Keratinocyte (primary cell): ENCODE results near the gene KIAA1755. TPM values are rescaled to one million over a fixed set of nuclear protein-coding genes. Genes with fewer than 3 reads are reported as not detected.

Experiments
- DNase-seq: peaks from one replicate; pipeline ENCODE4 v3.0.0-alpha.2; 2011; ENCODE audit warnings: low read depth, missing footprints, low spot score
- FAIRE-seq: peaks from 2 replicates; lab custom pipeline; 2011; peaks lifted over from hg19 to GRCh38; lab: Jason Lieb, UNC
- H2AFZ ChIP-seq: 2 replicates; pipeline ENCODE4 v1.6.0; 2012; ENCODE audit warnings: low read length, control low read depth, inconsistent platforms; ENCODE audit not compliant: control insufficient read depth
- H3K27ac ChIP-seq: 2 replicates; pipeline ENCODE4 v1.5.1; 2011; ENCODE audit warnings: low read length; ENCODE audit not compliant: control insufficient read depth, insufficient read depth
- H3K27me3 ChIP-seq: 3 replicates; pipeline ENCODE4 v1.6.0; 2011; ENCODE audit warnings: low read length; ENCODE audit not compliant: control insufficient read depth, insufficient read depth; ENCODE audit errors: extremely low read depth
- H3K36me3 ChIP-seq, 2 experiments: 2 replicates in 1 of 2; 3 replicates in 1 of 2; pipeline ENCODE4 v1.5.1; 2011; ENCODE audit warnings: low read length in 2 of 2, mild to moderate bottlenecking in 1 of 2; ENCODE audit not compliant: control insufficient read depth in 2 of 2, insufficient read depth in 2 of 2; ENCODE audit errors: extremely low read depth in 1 of 2
- H3K4me1 ChIP-seq: 3 replicates; pipeline ENCODE4 v1.5.1; 2011; ENCODE audit warnings: low read length; ENCODE audit not compliant: control insufficient read depth, insufficient read depth; ENCODE audit errors: extremely low read depth
- H3K4me2 ChIP-seq: 3 replicates; pipeline ENCODE4 v1.6.0; 2011; ENCODE audit warnings: low read depth, low read length; ENCODE audit not compliant: control insufficient read depth, insufficient read depth; ENCODE audit errors: extremely low read depth
- H3K4me3 ChIP-seq, 3 experiments: fragments of 200-600 bp in 1 of 3; sonication (generic) in 1 of 3; 2 replicates in 2 of 3; 3 replicates in 1 of 3; pipeline ENCODE4 v1.5.1; 2011 to 2016; ENCODE audit warnings: low read length in 3 of 3, mild to moderate bottlenecking in 3 of 3, control low read depth in 2 of 3, inconsistent platforms in 1 of 3, low read depth in 1 of 3, mixed read lengths in 1 of 3, mixed run types in 1 of 3, moderate library complexity in 1 of 3; ENCODE audit not compliant: control insufficient read depth in 2 of 3, insufficient read depth in 2 of 3; ENCODE audit errors: extremely low read depth in 1 of 3
- H3K79me2 ChIP-seq: 2 replicates; pipeline ENCODE4 v1.6.0; 2012; ENCODE audit warnings: low read length; ENCODE audit not compliant: control insufficient read depth, insufficient read depth
- H3K9ac ChIP-seq: 3 replicates; pipeline ENCODE4 v1.6.0; 2011; ENCODE audit warnings: low read length; ENCODE audit not compliant: control insufficient read depth, insufficient read depth; ENCODE audit errors: extremely low read depth
- H3K9me1 ChIP-seq: 3 replicates; pipeline ENCODE4 v1.6.0; 2011; ENCODE audit warnings: low read length; ENCODE audit not compliant: control insufficient read depth, insufficient read depth; ENCODE audit errors: extremely low read depth
- H3K9me3 ChIP-seq: 2 replicates; pipeline ENCODE4 v1.5.1; 2012; ENCODE audit warnings: low read depth, low read length; ENCODE audit not compliant: control insufficient read depth
- H4K20me1 ChIP-seq: 3 replicates; pipeline ENCODE4 v1.6.0; 2011; ENCODE audit warnings: low read length; ENCODE audit not compliant: control insufficient read depth, insufficient read depth; ENCODE audit errors: extremely low read depth
- CTCF ChIP-seq, 3 experiments: IDR thresholded peaks in 1 of 3; conservative IDR thresholded peaks in 1 of 3; optimal IDR thresholded peaks in 1 of 3; 2 replicates in 2 of 3; 3 replicates in 1 of 3; pipeline versions ENCODE3 to v1.5.1; 2011; ENCODE audit warnings: low read length in 3 of 3, mild to moderate bottlenecking in 3 of 3, moderate library complexity in 2 of 3, control low read depth in 1 of 3, inconsistent platforms in 1 of 3; ENCODE audit not compliant: insufficient read depth in 2 of 3; ENCODE audit errors: extremely low read depth in 1 of 3
- EZH2 ChIP-seq: IDR thresholded peaks from one replicate; pipeline ENCODE4 v1.6.1; 2012; ENCODE audit warnings: inconsistent platforms, mild to moderate bottlenecking, low read length, moderate library complexity
- dilution Hi-C: fragments of 300-500 bp; cut with MboI; formaldehyde crosslinking; loops from one replicate; pipeline ENCODE4 v1.7.0; 2020; ENCODE audit warnings: low sequenced_read_pairs; ENCODE audit not compliant: extremely low pct_ligation_motif_present
- polyA plus RNA-seq, 5 experiments: library from polyadenylated mRNA; depleted of rRNA in 3 of 5; stranded (reverse) in 3 of 5; stranded (forward) in 1 of 5; unstranded in 1 of 5; fragments of >200 nt; gene quantifications; 1 replicate in 1 of 5; 2 replicates in 3 of 5; 3 replicates in 1 of 5; pipeline versions ENCODE4 v1.2.1 to v1.2.3, GENCODE V29; 2011 to 2012; ENCODE audit warnings: missing spikeins in 2 of 5, low read depth in 1 of 5, low replicate concordance in 1 of 5

KIAA1755 gene
- polyA plus RNA-seq, 1 donor (not counting 4 experiments of a cell fraction or from before 2014, with no cell fraction given) = not detected

- H3K9me1 ChIP-seq = no peaks in the 10 kb centered on the region
- no peaks in the 10 kb centered on the region for H3K27me3 ChIP-seq
- no peaks in the 10 kb centered on the region for H3K9me3 ChIP-seq
- H2AFZ ChIP-seq = peak overlapping the region; percentile 58
- no peaks in the 10 kb centered on the region for H3K79me2 ChIP-seq
- no peaks in the 10 kb centered on the region for H3K36me3 ChIP-seq
- H3K4me1 ChIP-seq = peaks cover 33% of the 10 kb centered on the region
- DNase-seq (no peak), FAIRE-seq (peak; percentile 97)
- dilution Hi-C loops = no loop called here
- peak overlapping the region; percentile 80 for H3K4me2 ChIP-seq
- H3K4me3 ChIP-seq = peak overlapping the region in 1 of 3 experiments; percentile 38
- TF ChIP-seq EZH2 = no peak
- TF ChIP-seq CTCF (optimal IDR thresholded peaks at IDR 0.05 in 1 of 3, IDR thresholded peaks at IDR 0.05 in 1 of 3, conservative IDR thresholded peaks at IDR 0.05 in 1 of 3; ENCODE audit: extremely low read depth in 1 of 3, insufficient read depth in 2 of 3, low read length in 3 of 3) = no peak
- H3K9ac ChIP-seq = no peak overlapping the region
- H3K27ac ChIP-seq = peak overlapping the region; percentile 36
- H4K20me1 ChIP-seq = no peaks in the 10 kb centered on the region
These were observed 76.4 kb downstream of the KIAA1755 start for GRCh38 chr20:38184101-38184500.

GRCh38 chr20:38181971-38182370, 78.6 kb downstream of the KIAA1755 start:
- dilution Hi-C loops = no loop called here
- FAIRE-seq = no peak
- Histone ChIP-seq H3K27me3 (no peaks in the 10 kb centered on the region), H3K27ac (no peak overlapping the region), H3K4me3 (no peak overlapping the region), H3K9me1 (no peaks in the 10 kb centered on the region), H3K9me3 (no peaks in the 10 kb centered on the region), H4K20me1 (no peaks in the 10 kb centered on the region), H3K9ac (no peak overlapping the region), H3K4me2 (no peak overlapping the region), H3K36me3 (no peaks in the 10 kb centered on the region), H3K4me1 (peaks cover 26% of the 10 kb centered on the region), H2AFZ (no peak overlapping the region), H3K79me2 (no peaks in the 10 kb centered on the region)
- TF ChIP-seq EZH2 = no peak
- TF ChIP-seq CTCF (optimal IDR thresholded peaks at IDR 0.05 in 1 of 3, IDR thresholded peaks at IDR 0.05 in 1 of 3, conservative IDR thresholded peaks at IDR 0.05 in 1 of 3; ENCODE audit: extremely low read depth in 1 of 3, insufficient read depth in 2 of 3, low read length in 3 of 3) = no peak
- no peak for DNase-seq
